Measurements from ENCODE around the gene ATP1A2.
"Not testable (repeated sequence)": the region's sequence is repeated elsewhere in the genome, so short reads cannot be mapped to it uniquely, and the experiment has no call there.

ATP1A2 gene

GRCh38 chr1:160101717-160102522 is 13.6 kb upstream of the ATP1A2 start:
- no peak for DNase-seq

DNA sequence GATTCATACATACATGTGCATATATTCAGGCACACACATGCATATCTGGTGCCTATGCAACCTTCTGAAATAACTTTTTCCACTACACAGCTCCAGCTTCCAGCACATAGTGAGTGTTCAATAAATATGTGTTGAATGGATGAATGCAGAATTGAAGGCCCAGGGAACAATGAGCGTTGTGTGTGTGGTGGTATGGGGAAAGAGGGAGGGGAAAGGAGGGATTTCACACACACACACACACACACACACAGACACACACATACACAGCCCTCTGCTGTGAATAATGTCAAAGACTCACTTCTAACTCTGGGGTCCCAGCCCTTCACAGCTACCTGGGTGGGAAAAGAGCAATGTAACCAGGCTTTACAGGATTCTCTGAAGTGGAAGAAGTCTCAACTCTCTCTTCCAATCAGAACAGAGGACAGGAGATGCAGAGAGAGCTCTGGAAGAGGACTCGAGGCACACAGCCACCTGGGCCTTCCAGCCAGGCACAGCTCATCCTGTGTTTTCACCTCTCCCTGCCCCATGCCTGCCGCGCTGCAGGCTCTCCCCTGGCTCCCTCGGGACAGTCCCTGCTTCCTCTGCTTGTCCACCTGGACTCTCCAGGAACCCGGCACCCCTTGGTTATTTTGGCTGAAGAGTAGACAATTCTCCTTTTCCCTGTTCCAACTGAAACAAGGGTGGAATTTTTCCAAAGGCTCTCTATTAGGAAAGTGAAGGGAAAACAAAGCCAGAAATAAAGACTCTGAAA is 11.7 kb upstream of the ATP1A2 start:
- DNase-seq: no peak

- no peak for DNase-seq
Observed at GRCh38 chr1:160104486-160104885, 11.1 kb upstream of the ATP1A2 start.

DNA sequence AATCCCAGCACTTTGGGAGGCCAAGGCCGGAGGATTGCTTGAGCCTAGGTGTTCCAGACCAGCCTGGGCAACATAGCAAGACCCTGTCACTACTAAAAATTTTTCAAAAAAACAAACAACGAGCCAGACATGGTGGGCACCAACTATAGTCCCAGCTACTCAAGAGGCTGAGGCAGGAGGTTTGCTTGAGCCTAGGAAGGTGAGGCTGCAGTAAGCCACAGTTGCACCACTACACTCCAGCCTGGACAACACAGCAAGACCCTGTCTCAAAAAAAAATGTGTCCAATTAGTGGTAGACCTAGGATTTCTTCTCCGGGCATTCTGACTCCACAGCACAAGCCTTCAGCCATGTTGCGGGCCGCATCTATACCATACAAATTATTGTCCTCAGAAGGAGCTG is 10.4 kb upstream of the ATP1A2 start:
- no peak for DNase-seq

GRCh38 chr1:160107512-160107911 is 8.0 kb upstream of the ATP1A2 start:
- DNase-seq: no peak

- DNase-seq: peak; percentile 67
Observed at GRCh38 chr1:160108888-160109662, 6.5 kb upstream of the ATP1A2 start.

GRCh38 chr1:160109686-160110085 is 5.9 kb upstream of the ATP1A2 start:
- DNase-seq: no peak

GRCh38 chr1:160111462-160111861 is 4.1 kb upstream of the ATP1A2 start:
- not testable (repeated sequence) for DNase-seq

GRCh38 chr1:160112357-160112756 is 3.2 kb upstream of the ATP1A2 start:
- DNase-seq: no peak

DNA sequence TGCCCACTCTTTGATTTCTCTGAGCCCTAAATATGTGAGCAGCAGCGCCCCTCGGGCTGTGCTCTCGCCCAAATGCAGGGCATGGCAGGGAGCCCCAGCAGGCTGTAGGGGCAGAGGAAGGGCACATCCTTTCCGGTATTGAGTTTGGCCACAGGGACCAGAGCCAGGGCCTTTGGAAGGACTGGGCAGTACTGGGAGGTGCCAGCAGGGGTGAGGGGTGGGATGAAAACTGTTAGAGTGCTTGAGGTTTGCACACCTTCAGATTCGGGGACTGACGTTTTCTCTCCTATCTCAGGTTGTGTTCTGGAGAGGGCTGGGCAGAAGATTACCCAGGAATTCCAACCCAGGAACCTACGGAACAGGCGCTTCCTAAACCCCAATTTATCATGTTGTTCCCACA is 2.2 kb upstream of the ATP1A2 start:
- DNase-seq: no peak

- DNase-seq: no peak
Observed at GRCh38 chr1:160114085-160114484, 1.5 kb upstream of the ATP1A2 start.

DNA sequence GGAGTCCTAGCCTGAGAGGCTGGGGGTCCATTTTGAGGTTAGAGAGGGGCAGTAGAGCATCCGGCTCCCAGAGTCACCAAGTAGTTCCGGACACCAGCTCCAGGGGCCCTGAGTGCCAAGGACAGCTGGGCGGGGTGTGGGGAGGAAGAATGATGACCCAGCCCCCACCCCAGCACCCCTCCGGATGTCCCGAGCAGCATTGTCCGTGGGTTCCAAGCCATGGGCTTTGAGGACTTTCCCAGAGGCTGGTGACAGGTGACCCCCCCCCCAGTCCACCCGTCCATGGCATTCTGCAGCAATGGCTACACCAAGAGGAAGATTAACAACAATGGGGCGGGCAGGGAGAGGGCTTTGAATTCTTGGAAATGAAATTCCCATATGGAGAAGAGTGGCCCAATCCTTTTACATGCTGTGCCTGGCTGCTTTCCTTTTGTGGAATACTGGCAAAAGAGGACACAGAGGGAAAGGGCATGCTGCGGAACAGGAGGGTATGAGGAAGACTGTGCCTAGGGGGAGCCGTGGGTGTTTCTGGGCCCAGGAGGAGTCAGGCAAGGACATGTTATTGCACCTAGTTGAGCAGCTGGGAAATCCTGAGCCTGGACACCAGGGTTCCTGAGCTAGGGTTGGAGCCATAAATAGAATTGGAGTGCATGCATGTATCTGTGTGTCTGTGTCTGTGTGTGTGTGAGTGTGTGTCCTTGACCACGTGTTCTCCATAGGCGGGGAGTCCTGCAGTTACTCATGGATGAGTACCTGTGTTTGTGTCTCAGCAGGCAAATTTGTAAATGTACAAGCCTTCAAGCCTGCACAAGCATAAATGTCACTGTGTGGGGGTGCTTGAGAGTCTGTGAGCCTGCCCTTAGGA is 956 bp downstream of the ATP1A2 start:
- DNase-seq: no peak

- no peak for DNase-seq
Observed at GRCh38 chr1:160117300-160117699, 1.7 kb downstream of the ATP1A2 start.

DNA sequence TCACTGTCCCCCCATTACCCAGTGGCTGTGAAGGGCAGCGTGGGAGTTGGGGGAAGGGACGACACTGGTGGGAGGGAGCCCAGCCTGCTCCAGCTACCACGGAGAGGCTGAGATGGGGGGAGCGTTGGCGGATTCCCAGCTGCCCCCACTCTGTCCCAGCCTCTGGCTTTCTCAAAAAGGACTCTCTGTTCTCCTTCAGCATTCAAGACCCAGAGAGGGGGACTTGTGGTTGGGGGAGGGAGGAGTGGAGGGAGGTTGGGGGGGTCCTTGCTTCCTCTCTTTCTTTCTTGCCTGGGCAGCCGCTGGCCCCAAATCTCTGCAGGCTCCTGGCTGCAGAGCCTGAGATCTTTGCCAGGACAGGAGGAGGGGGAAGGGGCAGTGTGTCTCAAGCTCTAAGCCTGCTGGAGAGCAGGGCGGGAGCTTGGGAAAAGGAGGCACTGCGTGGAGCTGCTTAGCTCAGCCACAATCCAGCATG is 2.2 kb downstream of the ATP1A2 start:
- DNase-seq: no peak

DNA sequence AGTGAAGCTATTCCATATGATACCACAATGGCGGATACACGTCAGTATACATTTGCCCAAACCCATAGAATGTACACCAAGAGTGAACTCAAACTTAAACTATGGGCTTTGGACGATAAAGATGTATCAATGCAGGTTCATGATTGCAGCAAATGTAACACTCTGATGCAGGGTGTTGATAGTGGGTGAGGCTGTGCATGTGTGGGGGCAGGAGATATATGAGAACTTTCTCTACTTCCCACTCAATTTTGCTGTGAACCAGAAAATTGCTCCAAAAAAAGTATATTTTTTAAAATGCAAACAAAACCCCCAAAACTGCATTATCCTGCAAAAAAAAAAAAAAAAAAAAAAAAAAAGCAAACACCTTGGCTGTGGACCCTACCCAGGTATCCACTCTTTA is 3.4 kb downstream of the ATP1A2 start:
- DNase-seq: no peak

GRCh38 chr1:160120797-160121196 is 5.2 kb downstream of the ATP1A2 start:
- no peak for DNase-seq

DNA sequence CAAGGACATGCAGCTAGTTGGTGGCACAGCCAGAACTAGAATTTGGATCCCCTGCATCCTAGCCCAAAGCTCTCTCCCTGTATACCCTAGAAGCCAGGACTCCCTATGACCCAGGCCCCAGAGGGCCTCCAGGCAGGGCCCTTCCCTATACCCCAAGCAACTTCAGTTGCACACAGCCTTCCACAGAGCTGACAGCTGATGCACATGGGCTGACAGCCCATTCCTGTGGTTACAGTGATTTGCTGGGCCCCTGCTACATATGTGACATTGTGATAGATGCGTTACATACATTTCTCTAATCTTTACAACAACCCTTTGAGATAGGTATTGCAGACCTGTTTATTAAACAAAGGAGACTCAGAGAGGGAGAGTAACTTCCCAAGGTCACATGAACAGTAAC is 5.8 kb downstream of the ATP1A2 start:
- DNase-seq: no peak

DNA sequence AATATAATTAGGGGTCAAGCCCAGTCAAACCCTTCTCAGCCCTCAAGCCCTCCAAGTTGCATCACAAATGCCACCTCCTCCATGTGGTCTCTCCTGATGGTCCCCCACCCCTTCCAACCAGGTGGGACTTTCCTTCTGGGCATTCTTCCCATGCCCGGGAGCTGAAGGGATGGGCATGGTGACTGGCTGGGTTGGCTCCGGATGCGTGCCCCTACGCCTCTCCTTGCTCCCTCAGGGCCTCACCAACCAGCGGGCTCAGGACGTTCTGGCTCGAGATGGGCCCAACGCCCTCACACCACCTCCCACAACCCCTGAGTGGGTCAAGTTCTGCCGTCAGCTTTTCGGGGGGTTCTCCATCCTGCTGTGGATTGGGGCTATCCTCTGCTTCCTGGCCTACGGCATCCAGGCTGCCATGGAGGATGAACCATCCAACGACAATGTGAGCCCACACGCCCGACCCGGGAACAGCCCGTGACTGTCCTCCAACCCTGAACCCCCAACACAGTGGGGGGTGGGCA is 7.5 kb downstream of the ATP1A2 start:
- no peak for DNase-seq

- no peak for DNase-seq
Observed at GRCh38 chr1:160123726-160124125, 8.2 kb downstream of the ATP1A2 start.

DNA sequence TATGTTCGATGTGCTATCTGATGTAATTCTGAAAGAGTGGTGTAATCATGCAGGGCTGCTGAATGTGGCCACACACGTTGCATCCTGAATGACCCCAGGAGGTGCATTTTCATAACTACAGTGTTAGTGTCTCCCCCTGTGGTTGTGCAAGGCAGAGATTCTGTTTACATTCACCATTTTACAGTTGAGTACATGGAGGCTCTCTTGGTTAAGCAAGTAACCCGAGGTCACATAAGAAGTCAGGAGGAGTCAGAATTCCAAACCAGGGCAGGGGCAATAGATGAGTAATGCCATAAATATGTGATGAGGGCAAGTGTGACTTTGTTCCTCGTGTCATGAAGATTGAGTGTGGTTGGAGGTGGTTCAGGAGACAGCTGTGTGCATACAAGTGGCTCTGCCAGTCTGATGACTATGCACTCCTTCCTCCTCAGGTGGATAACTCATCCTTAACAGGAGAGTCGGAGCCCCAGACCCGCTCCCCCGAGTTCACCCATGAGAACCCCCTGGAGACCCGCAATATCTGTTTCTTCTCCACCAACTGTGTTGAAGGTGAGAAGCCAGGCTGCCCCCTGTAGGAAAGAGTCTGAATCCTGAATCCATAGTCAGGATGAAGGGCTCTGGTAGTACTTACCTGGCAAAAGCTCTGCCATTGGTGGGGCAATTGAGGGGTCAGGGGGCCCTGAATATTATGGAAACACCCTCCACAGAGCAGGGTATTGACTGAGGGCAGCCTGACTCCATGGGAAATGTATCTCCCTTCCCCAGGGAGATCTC is 9.3 kb downstream of the ATP1A2 start:
- peak; percentile 98 for DNase-seq

- peak; percentile 69 for DNase-seq
Observed at GRCh38 chr1:160125746-160126145, 10.2 kb downstream of the ATP1A2 start.

Data from EL (cell line).